GM19372 (cell line): ENCODE data around the gene PARVB.
"Not testable (repeated sequence)": the region's sequence is repeated elsewhere in the genome, so short reads cannot be mapped to it uniquely, and the experiment has no call there.

Source experiments
- ATAC-seq: cut with Tn5 transposase; IDR thresholded peaks from one replicate; pipeline ENCODE4 v1.9.1; 2021; ENCODE audit warnings: mild to moderate bottlenecking, low read depth, moderate library complexity; ENCODE audit not compliant: unreplicated experiment

PARVB gene

GRCh38 chr22:44098966-44099530 lies 74.9 kb downstream of the PARVB start:
- ATAC-seq = no peak

DNA sequence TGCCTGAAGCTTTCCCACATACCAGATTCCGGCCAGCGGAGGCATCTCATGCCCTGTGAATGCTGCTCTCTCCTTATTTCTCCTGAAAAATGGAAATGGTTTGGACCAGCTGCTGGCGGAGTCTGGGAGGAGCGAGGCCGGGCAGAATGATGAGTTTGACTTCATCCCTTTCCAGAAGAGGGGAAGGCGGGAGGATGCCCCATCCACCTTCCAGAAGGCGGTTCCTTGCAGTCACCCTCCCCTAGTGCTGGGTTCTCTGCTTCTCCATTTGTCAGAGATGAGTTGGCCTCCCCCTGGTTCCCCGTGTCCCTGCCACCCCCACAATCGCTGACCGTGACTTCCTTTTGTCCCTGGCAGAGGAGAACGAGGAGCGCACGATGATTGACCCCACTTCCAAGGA lies 75.6 kb downstream of the PARVB start:
- ATAC-seq = no peak

DNA sequence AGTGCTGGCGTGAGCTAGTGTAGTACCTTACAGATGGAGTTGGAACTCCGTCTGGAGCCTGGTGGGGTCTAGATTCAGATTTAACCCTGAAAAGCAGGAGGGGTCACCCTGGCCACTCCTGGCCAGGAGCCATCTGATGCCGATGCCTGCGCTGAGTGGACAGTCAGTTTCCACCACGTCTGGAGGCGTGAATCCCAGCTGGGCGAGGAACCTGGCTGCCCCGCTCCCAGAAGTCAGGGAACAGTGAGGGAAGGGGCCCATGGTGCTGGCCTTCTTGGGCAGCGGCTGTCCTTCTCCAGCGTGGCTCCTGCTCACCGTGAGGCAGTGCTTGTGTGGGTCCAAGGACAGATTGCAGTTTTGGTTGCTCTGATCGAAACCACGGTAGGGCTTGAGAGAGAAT lies 76.3 kb downstream of the PARVB start:
- no peak for ATAC-seq

- no peak for ATAC-seq
Measured at GRCh38 chr22:44102121-44102520, 78.0 kb downstream of the PARVB start.

- no peak for ATAC-seq
Measured at GRCh38 chr22:44102856-44103255, 78.8 kb downstream of the PARVB start.

- no peak for ATAC-seq
Measured at GRCh38 chr22:44103735-44104480, 79.8 kb downstream of the PARVB start.

DNA sequence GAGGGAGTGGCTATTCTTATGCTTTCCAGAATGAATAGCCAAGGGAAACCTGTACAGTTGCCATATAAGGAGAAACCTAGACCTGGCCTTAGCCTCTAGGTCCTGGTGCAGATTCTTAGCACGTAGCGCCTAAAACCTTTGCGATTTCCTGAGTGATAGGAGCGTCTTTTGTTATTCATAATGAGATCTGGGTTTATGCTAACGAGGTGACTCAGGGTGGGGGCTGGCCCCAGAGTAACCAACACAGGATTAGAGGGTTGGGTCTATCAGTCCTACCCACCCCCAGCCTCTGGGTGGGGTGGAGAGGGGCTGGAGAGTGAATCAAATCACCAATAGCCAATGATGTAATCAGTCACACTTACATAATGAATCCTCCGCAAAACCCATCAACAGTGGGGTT lies 83.2 kb downstream of the PARVB start:
- ATAC-seq = no peak

DNA sequence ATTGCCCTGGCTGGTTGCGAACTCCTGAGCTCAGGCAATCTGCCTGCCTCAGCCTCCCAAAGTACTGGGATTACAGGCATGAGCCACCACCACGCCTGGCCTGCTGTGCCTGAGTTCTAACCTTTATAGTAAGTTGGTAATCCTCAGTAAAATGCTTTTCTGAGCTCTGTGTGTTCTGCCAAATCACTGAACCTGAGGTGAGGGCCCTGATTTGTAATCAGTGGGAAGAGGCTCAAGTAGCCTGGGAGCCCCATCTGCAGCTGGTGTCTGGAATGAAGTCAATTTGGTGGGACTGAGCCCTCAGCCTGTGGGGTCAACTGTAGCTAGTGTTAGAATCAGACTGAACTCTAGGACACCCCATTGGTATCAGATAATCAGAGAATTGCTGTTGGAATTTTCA lies 84.0 kb downstream of the PARVB start:
- no peak for ATAC-seq

GRCh38 chr22:44108806-44109385 lies 84.8 kb downstream of the PARVB start:
- ATAC-seq = no peak

GRCh38 chr22:44109416-44109815 lies 85.3 kb downstream of the PARVB start:
- no peak for ATAC-seq

DNA sequence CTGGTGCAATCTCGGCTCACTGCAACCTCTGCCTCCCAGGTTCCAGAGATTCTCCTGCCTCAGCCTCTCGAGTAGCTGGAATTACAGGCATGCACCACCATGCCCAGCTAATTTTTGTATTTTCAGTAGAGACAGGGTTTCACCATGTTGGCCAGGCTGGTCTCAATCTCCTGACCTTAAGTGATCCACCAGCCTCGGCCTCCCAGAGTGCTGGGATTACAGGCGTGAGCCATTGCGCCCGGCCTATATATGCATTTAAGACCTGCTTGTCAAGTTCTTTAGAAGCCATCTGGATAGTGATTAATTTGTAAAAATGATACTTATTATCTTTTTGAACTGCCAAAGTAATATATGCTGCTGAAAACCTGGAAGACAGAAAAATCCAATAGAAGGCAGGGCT lies 86.6 kb downstream of the PARVB start:
- ATAC-seq = not testable (repeated sequence)

DNA sequence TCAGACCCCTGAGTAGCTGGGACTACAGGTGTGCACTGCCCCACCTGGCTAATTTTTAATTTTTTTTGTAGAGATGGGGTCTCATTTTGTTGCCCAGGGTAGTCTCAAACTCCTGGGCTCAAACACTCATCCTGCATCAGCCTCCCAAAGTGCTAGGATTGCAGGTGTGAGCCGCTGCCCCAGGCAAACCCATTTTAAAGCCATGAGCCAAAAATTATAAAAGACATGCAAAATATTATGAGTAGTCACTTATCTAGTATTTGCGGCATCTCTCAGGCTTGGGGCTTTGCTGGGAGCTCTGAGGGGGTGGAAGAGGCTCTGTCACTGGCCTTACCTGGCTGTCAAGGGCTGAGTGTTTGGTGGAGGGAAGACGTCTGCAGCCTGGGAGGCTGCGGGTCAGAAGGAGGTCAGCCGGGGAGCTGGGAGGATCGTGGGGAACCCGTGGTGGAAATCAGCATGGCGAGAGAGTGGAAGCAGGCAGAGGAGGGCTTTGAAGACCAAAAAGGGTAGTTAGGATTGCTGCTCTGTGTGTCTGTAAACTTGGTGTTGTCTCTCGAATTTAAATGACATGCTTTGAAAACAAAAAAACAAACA lies 87.6 kb downstream of the PARVB start:
- ATAC-seq = no peak

DNA sequence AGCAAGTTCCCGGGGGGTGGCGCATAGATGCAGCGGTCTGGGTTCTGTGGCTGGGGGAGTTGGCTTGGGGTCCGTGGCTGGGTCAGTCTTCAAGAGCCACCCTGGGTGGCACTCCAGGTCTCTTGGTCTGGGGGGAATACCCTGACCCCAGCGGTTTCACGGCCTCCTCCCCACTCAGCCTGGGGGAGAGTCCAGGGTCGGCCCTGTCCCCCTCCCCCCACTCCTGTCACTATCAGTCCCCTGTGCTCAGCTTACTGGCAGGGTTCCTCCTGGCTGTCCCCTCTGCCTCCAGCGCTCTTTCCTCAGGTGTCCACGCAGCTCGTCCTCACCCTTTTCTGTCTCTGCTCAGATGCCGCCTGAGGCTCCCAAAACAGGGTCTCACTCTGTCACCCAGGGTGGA lies 88.1 kb downstream of the PARVB start:
- no peak for ATAC-seq

DNA sequence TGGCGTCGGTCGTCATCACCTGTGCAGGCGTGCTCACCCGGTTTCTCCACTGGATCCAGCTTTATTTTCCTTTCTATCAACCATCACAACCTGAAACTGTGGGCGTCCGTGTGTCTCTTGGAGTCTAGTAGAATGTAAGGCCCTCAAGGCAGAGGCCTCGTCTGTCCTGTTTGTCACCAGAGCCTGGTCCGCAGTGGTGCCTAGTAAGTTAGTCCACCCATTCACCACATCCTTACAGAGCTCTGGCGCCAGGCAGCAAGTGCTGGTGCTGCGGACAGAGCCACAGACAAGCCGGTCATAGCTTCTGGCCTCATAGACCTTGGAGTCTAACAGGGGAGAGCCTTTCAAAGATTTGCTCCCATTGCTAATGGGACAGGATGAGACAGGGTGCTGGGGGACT lies 92.2 kb downstream of the PARVB start:
- no peak for ATAC-seq

DNA sequence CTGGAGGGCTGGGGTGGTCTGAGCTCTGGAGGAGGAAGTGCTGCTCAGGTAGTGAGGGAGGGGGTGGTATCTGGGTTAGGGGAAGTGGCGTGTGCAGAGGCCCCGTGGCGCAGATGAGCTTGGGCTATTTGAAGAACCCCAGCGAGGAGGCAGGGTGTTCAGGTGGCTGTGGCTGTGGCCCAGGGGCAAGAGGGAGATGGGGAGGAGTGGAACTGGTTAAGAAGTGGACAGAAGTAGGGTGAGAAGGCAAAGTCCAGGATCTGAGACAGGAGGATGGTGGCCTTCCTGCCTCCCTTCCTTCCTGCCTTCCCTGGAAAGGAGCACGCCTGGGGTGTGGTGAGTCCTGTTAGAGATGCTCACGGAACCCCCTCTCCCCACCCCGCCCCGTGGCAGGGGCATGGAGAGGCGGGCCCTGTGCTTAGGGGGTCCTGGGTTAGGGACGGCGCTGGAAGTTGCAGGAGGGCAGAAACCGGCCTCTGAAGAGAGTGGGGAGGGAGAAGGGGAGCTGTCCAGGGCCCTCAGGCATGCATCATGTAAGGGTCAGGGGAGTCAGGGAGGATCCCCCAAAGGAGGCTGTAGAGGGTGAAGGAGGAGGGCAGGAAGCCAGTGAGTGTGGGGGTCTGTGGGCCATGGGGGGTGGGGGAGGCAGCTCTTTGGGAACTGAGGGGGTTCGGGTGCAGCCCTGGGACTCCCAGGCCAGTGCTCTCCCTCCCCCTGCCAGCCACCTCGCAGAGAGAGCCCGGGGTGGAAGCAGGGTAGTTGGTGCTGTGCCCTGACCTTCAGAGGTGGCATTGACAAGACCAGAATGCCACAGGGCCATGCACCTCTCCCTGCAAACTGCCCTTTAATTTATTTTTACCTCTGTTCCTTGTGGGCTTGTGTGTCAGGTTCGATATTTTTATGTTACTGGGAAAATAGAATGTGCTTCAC lies 92.9 kb downstream of the PARVB start:
- ATAC-seq = no peak

- no peak for ATAC-seq
Measured at GRCh38 chr22:44117746-44118145, 93.6 kb downstream of the PARVB start.

GRCh38 chr22:44118645-44119315 lies 94.7 kb downstream of the PARVB start:
- ATAC-seq = no peak

DNA sequence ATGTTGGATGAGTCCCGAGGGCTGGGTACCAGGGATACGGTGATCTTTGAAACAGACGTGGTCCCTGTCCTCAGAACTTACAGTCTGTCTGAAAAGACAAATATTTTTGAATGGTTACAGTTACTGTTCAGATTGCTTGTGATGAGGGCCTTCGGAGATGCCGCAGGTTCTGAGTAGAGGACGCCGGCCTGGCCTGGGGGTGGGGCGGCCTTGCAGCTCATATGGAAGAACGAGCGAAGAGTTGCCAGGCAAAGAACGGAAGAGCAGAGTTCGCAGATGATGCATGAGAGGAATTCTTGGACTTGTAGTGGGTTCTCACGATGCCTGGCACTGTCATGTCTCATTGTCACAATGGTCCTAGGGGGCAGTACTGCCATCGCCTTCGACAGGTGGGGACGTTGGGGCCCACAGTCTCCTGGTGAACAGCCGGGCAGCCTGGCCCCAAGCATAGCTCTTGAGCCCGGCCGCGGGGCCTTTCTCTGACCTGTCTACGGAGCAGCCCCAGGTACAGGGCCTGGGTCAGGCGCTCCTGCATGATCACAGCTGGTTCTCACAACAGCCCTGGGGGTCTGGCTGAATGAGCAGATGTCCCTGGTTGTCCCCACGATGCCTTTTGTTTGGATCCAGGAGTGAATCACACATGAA lies 95.7 kb downstream of the PARVB start:
- ATAC-seq = no peak

GRCh38 chr22:44120314-44120704 lies 96.2 kb downstream of the PARVB start:
- ATAC-seq = no peak

DNA sequence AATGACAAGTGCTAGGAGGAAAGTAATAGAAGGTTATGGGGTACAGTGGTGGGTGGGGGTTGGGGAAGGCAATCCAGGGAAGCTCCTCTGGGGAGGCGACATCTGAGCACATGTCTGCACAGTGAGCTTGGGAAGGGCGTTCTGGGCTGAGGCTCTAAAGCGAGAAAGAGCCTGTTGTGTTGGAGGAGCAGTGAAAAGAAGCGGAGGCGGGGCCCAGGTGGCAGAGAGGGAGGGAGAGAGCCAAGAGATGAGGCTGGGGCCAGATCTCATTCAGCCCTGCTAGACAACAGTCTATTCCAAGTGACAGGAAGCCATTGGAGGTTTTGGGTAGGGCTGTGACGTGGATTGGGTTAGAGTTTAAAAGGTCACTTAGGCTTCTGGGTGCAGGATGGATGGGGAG lies 101.3 kb downstream of the PARVB start:
- no peak for ATAC-seq
